ENCODE measurements around the gene TMTC4. TPM values are rescaled to one million over a fixed set of nuclear protein-coding genes. Genes with fewer than 3 reads are reported as not detected.

Gene TMTC4
- polyA plus RNA-seq, 1 donor from 2014 or later = 123 TPM

- Histone ChIP-seq H3K27me3 (ENCODE audit: insufficient read depth, low read depth, low read length) (no peaks in the 10 kb centered on the region), H3K9me2 (ENCODE audit: insufficient read depth, low read length) (no peaks in the 10 kb centered on the region), H3K36me3 (ENCODE audit: insufficient read depth, low read length) (no peaks in the 10 kb centered on the region), H4K20me1 (ENCODE audit: insufficient read depth) (no peaks in the 10 kb centered on the region), H3F3A (ENCODE audit: insufficient read depth, low read length, poor library complexity, severe bottlenecking) (no peaks in the 10 kb centered on the region), H3K27ac (ENCODE audit: low read length) (no peak overlapping the region), H3K9me3 (ENCODE audit: low read length) (no peaks in the 10 kb centered on the region), H3K79me2 (replicated peaks; ENCODE audit: insufficient read depth, low read length) (no peaks in the 10 kb centered on the region), H3K4me2 (ENCODE audit: low read length) (no peak overlapping the region), H3K4me3 (ENCODE audit: low read length) (no peak overlapping the region), H2AFZ (ENCODE audit: low read depth, low read length) (no peak overlapping the region), H3K9ac (ENCODE audit: low read length) (no peak overlapping the region)
- TF ChIP-seq REST (IDR thresholded peaks at IDR 0.05; ENCODE audit: borderline replicate concordance) (no peak), RAD21 (conservative IDR thresholded peaks at IDR 0.05) (no peak), EP300 (conservative IDR thresholded peaks at IDR 0.05; ENCODE audit: poor library complexity, severe bottlenecking) (no peak), MXI1 (conservative IDR thresholded peaks at IDR 0.05; ENCODE audit: poor library complexity, severe bottlenecking) (no peak), SMC3 (conservative IDR thresholded peaks at IDR 0.05; ENCODE audit: poor library complexity) (no peak), TAF1 (IDR thresholded peaks at IDR 0.05; ENCODE audit: low read depth) (no peak), POLR2AphosphoS5 (IDR thresholded peaks at IDR 0.05) (no peak), EZH2 (IDR thresholded peaks at IDR 0.05; ENCODE audit: borderline replicate concordance, insufficient read depth, low read length, poor library complexity, severe bottlenecking) (no peak), CTCF (IDR thresholded peaks at IDR 0.05; ENCODE audit: poor library complexity, severe bottlenecking) (no peak)
These were observed 80.3 kb downstream of the TMTC4 start for GRCh38 chr13:100594255-100594654.

GRCh38 chr13:100589178-100589725, 85.3 kb downstream of the TMTC4 start:
- Histone ChIP-seq H3K79me2 (replicated peaks; ENCODE audit: insufficient read depth, low read length) (no peaks in the 10 kb centered on the region), H3K36me3 (ENCODE audit: insufficient read depth, low read length) (no peaks in the 10 kb centered on the region), H3K9me2 (ENCODE audit: insufficient read depth, low read length) (no peaks in the 10 kb centered on the region), H3K27ac (ENCODE audit: low read length) (no peak overlapping the region), H4K20me1 (ENCODE audit: insufficient read depth) (no peaks in the 10 kb centered on the region), H3K27me3 (ENCODE audit: insufficient read depth, low read depth, low read length) (peaks cover 3% of the 10 kb centered on the region), H3K4me2 (ENCODE audit: low read length) (no peak overlapping the region), H3K4me3 (ENCODE audit: low read length) (peak overlapping the region; percentile 46), H3K9me3 (ENCODE audit: low read length) (no peaks in the 10 kb centered on the region), H2AFZ (ENCODE audit: low read depth, low read length) (no peak overlapping the region), H3F3A (ENCODE audit: insufficient read depth, low read length, poor library complexity, severe bottlenecking) (no peaks in the 10 kb centered on the region), H3K9ac (ENCODE audit: low read length) (no peak overlapping the region)
- TF ChIP-seq MXI1 (conservative IDR thresholded peaks at IDR 0.05; ENCODE audit: poor library complexity, severe bottlenecking) = no peak
- no peak for TF ChIP-seq EZH2 (IDR thresholded peaks at IDR 0.05; ENCODE audit: borderline replicate concordance, insufficient read depth, low read length, poor library complexity, severe bottlenecking)
- no peak for TF ChIP-seq EP300 (conservative IDR thresholded peaks at IDR 0.05; ENCODE audit: poor library complexity, severe bottlenecking)
- TF ChIP-seq TAF1 (IDR thresholded peaks at IDR 0.05; ENCODE audit: low read depth) = no peak
- no peak for TF ChIP-seq RAD21 (conservative IDR thresholded peaks at IDR 0.05)
- no peak for TF ChIP-seq POLR2AphosphoS5 (IDR thresholded peaks at IDR 0.05)
- TF ChIP-seq REST (IDR thresholded peaks at IDR 0.05; ENCODE audit: borderline replicate concordance) = no peak
- TF ChIP-seq CTCF (IDR thresholded peaks at IDR 0.05; ENCODE audit: poor library complexity, severe bottlenecking) = no peak
